Erythroblast (primary cell): ENCODE data around the gene ANGPT4.

Experiments used
- GATA1 ChIP-seq: IDR thresholded peaks from 2 replicates; pipeline ENCODE4 v1.6.1; 2011; ENCODE audit warnings: low read depth, mild to moderate bottlenecking, control low read depth, low read length, moderate library complexity
- POLR2A ChIP-seq: IDR thresholded peaks from 2 replicates; pipeline ENCODE4 v1.6.1; 2011; ENCODE audit warnings: mild to moderate bottlenecking, low read length

- no peak for TF ChIP-seq POLR2A
- TF ChIP-seq GATA1 = no peak
Measured at GRCh38 chr20:846894-847278, 69.2 kb downstream of the ANGPT4 start.
